GM21717 (cell line): ENCODE results near the gene TMEM220.
"Not testable (repeated sequence)": the region's sequence is repeated elsewhere in the genome, so short reads cannot be mapped to it uniquely, and the experiment has no call there.

ENCODE experiments used
- ATAC-seq: cut with Tn5 transposase; IDR thresholded peaks from one replicate; pipeline ENCODE4 v1.9.1; 2021; ENCODE audit warnings: mild to moderate bottlenecking, moderate library complexity; ENCODE audit not compliant: unreplicated experiment

Gene TMEM220

DNA sequence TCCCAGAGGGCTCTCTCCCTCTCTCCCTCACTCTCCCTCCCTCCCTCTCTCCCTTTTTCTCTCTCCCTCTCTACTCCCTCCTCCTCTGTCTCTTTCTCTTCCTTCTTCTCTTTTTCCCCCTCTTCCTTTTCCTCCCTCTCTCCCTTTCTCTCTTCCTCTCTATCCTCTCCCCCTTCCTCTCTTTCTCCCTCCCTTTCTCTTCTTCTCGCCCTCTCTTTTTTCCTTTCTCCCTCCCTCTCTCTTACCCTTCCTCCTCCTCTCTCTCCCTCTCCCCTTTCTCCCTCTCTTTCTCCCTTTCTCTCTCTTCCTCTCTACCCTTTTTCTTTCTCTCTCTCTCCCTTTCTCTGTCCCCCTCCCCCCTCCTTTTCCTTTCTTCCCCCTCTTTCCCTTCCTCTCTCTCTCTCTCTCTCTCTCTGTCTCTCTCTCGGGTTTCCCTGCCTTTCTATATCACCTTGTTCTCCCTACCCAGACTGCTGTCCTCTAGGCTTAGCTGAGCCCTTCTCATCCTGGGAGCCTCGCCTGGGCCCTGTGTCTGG lies 25.8 kb upstream of the TMEM220 start:
- no peak for ATAC-seq

DNA sequence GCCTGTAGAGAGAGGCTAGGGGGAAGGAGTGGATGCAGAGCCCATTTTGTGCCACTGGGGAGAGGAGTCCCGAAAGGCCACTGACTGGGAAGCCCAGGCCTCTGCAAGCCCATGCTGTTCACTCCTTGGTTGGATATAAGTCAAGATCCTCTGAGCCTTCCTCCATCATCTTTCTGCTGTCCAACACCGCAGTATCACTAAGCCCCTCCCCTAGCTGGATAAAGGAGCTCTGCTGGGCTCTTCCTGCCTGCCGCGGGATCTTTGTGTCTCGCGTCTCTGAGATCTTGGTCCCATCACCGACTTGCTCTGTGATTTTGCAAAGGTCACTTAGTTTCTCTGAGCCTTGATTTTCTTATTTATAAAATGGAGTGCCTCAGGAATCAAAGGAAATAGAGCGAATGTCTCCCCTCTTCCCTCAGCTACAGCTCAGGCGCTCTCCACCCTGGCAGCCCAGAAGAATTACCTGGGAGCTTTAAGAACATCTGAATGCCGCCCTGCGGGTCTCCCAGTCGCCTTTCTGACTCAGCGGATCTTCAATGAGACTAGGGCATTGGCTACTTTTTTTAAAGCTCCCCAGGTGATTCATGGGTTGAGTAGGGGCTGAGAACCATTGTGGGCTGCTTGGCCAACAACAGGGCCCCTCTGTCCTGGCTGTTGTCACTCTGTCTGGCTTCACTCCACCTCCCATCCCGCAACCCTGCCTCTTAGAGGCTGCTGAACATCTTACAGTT lies 25.2 kb upstream of the TMEM220 start:
- no peak for ATAC-seq

DNA sequence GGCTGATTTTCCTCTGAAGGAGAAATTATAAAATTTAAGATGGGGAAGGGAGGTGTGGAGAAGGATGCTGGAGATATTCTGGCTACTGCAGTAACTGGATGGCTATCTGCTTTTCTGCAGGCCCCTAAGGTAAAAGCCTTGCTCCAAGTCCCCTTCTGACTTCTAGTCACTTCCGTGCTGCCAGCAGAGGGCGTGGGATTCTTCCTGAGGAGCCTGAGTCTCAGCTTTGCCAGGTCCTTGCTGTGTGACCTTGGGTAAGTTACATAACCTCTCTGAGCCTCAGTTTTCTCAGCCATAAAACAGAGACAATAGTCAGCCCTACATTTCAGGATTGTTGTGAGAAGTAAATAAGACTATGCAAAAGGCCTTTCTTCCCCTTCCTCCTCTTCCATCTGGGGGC lies 24.3 kb upstream of the TMEM220 start:
- ATAC-seq: no peak

GRCh38 chr17:10752696-10753095 lies 22.9 kb upstream of the TMEM220 start:
- ATAC-seq: no peak

DNA sequence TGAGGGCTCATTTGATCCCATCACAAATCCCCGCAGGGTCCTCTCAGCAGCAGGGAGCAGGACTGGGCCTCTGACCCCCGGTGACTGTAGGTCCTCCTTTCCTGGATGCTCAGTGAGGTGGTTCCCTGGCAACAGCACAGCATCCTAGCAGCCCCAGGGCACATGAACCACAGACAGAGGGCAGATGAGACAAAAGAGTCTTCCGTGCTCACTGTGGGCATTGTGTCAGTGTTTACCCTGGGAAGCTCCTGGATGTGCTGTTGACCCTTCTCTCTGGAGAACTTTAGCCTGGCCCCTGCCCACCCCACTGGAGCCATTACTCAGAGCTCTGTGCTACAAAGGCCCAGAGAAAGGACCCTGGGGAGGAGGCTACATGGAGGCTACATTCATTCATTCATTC lies 21.7 kb upstream of the TMEM220 start:
- ATAC-seq: no peak

GRCh38 chr17:10750210-10750609 lies 20.4 kb upstream of the TMEM220 start:
- no peak for ATAC-seq

DNA sequence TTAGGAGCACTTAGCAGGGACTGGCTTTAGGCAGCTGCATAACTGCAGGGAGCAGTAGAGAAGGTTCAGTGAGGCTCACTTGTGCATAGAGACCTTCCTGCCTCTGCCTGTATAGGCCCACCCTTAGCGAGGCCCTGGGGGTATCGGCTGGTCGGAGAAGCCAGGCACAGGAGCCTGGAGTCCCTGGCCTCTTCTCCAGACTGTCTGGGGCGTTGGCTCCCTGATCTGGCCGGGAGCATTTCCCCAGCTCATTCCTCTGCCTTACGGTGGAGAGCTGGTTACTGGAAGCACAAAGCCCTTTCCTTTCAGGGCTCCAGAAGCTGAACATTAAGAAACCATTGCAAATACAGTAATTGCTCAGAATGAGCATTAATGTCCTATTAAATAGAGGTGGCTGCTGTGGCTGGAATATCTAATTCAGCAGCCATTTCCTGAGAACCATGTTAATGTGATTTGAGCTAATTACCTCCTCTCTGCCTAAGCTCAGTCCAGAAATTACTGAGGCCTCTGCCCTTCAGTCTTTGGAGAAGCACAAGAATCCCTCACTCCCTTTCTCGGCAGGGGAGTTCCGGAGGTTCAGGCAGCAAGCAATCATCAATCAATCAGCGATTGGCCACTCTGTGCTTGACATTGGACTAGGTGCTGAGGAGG lies 18.8 kb upstream of the TMEM220 start:
- no peak for ATAC-seq

DNA sequence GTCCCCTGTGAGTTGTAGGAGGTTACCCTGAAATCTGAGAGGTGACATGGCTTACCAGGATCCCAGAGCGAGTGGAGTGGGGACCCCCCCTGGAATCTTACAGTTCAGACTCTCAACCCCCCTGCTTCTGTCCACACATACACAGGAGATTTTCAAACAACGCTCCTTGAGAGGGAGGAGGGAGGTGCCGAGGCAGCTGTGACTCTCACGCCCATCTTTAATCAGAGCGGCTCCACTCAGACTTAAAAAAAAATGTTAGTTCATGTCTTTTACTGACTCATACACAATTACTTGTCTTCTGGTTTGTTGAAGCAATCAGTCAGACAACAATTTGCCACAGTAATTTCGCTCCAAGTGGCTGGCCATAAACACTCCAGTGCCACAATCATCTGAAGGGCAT lies 15.4 kb upstream of the TMEM220 start:
- ATAC-seq: no peak

DNA sequence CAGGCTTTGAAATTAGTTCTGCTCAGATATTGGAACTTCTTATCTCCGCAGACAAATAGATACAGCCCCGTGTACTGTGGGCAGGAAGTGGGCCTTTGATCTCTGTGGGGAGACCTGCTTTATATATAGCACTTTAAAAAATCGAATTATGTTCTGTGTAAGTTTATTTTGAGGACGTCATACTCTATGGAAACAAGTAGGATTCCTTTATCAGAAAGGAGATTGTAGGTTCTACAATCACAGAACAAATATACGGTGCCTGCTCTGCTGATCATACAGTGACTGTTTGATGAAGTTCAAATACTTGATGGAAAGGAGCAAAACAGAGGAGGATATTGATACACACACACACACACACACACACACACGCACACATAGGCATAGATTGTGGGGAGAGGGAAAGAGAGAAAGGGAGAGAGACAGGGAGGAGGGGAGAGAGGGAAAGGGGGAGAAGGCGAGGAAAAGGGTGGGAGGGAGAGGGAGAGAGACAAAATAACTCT lies 14.7 kb upstream of the TMEM220 start:
- ATAC-seq: no peak

DNA sequence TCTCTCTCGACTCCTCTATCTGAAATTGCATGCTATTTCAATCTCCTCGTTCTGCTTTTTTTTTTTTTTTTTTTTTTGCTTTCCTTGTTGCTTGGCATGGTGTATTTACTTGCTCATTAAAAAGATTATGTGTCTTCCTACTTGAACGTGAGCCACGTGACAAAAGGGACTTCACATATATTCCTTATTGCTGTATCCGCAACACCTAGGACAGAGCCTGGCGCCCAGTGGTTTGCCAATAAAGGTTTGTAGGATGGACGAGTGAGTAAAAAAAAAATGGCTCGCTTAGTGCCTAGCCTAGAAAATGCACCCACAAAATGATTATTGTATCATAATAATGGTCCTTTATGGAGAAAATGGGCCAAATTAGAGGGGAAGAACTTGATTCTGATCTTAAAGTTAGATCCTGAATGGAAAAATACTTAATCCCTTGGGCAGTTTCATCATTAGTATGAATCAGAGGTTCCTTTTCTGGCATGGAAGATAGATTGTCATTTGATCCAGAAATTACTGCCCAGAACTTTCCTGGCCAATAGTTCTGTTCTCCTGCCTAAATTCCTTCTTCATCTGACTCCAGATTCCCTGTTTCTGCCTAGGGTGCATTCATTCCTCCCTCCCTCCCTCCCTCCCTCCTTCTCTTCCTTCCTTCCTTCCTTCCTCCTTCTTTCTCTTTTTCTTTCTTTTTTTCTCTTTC lies 13.6 kb upstream of the TMEM220 start:
- ATAC-seq: no peak

DNA sequence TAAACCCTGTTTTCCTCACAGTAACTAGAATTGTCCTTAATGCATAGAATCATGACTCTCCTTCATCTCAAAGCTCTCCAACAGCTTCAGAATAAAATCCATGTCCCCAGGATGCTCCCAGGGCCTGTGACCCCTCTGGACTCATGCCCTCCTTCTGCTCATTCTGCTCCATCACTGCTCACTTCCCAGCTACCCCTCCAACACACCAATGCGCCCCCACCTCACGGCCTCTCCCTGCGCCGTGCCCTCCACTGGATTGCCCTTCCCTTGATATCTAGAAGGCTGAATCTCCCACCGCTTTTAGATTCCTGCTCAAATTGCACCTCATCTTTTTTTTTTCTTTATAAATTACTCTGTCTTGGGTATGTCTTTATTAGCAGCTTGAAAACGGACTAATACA lies 12.6 kb upstream of the TMEM220 start:
- ATAC-seq: no peak

DNA sequence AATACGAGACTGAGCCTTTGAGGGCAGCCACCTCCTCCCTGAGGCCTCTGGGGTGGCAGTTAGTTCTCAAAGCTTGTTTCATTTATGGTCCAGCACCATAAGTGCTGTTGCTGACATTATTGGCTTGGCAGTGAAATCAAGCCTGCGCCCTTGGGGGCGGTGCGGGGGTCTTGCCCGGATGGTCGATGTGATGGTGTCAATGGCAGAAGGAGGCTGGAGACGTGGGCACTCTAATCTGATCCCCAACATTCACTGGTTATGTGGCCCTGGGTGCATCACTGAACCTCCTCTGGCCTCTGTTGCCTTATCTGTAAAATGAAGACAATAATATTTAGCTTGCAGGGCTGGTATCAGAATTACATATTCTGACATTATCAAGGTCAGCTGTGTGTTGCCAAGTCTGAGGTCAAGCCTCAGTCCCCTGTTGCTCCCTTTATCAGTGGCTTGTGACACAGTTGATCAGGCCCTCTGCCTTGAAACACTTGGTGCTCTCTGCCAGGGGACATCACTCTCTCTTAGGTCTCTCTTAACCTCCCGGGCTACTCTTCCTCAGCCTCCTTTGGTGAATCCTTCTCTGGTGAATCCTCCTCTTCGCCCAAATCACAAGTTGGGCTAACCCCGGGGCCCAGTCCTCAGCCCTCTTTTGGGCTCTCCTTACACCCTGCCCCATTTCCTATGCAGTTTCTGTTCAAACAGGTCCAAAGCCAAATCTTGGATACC lies 11.8 kb upstream of the TMEM220 start:
- ATAC-seq: no peak

DNA sequence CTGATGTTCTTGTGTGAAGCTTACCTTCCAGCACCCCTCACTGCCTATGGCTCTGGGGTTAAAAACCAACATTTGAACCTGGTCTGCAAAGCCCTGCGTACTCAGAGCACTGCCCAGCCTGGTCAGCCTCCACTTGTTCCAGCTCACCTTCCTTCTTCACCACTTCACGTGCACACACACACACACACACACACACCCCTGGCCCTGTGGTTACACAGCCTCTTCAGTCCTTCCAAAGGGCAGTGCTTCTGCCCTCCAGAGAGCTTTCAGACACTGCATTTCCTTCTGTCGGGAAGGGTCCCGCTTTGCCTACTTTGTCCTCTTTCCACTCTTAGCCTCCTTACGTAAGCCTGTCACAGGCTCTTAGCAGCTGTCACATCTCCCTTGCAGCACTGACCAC lies 9.6 kb upstream of the TMEM220 start:
- ATAC-seq: no peak

DNA sequence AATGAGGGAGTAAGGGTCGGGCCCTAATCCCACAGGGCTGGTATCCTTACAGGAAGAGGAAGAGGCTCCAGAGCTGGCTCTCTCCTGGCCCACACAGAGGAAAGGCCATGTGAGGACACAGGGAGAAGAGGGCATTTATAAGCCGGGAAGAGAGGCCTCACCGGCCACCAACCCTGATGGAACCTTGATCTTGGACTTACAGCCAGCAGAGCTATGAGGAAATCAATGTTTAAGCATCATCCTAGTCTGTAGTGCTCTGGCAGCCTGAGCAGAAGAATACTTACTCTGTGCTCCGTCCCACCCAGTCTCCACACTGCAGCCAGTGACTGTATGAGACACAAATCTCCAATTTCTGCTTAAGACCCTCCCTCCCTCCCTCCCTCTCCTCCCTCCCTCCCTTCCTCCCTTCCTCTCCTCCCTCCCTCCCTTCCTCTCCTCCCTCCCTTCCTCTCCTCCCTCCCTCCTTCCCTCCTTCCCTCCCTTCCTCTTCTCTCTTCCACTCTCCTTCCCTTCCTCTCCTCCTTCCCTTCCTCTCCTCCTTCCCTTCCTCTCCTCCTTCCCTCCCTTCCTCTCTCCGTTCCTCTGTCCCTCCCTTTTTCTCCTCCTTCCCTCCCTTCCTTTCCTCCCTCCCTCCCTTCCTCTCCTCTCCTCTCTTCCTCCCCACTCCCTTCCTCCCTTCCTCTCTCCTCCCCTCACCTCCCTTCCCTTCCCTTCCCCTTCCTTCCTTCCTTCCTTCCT lies 8.9 kb upstream of the TMEM220 start:
- ATAC-seq: no peak

DNA sequence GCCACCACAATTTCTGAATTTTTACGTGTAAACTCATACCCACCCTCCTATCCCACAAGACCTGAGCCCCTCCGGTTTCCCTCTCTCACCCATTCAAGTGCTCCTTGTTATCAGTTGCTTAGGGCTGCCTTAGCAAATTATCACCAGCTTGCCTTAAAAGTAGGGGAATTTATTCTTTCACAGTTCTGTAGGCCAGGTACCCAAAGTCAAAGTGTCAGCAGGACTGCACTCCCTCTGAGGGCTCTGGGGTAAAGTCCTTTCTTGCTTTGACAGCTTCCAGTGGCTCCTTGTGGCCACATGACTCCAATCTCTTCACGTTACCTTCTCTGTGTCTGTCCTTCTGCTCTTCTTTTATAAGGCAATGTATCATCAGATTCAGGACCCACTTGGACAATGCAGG lies 7.9 kb upstream of the TMEM220 start:
- no peak for ATAC-seq

DNA sequence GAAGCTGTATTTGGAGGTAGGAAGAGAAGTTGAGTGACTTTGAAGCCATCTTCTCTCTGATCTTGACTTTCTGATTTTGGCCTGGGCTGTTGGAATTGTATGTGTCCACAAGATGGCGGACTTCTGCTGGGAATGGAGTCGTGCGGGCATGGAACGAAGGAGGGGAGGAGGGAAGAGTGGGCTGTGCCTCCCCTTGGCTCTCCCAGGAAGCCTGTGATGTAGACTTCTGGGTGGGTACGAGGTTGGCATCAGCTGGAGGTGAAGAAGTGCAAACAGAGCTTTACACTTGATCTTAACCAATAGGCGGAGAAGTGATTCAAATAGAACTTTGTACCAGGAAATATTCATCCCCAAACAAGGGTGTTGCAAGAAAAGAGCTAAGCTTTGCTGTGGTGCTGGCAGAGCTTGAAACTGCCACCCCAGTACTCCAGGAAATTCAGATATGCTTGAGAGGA lies 7.4 kb upstream of the TMEM220 start:
- ATAC-seq: no peak

DNA sequence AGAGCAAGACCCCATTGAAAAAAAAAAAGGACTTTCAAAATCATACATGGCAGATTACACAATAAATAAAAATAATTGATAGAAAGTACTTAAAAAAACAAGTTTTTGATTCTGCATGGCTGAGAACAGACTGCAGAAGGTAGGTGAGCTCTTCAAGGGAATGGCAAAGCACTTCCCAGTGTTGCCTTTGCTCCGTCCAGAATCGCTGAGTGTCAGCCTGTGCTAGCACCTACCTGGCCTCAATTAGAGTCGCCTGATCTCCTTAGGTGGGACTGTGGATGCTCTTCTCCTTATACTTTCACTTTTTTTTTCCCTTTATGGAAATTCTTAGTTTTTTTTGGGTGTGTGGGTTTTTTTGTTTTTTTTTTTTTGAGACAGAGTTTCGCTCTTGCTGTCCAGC lies 6.0 kb upstream of the TMEM220 start:
- ATAC-seq: no peak

DNA sequence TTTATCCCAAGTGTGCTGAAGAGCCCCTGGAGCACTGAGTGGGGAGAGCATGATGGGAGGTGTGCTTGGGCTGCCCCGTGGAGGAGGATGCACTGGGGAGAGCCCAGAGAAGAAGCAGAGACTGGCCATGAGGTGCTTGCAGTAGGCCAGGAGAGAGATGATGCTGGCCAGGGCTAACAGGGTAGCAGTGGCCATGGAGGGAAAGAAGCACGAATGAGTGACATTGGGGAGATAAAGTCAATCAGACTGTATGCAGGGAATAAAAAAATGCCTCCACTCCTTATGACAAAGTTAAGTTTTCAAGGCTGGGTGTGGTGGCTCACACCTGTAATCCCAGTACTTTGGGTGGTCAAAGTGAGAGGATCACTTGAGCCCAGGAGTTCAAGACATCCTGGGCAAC lies 5.4 kb upstream of the TMEM220 start:
- ATAC-seq: no peak

DNA sequence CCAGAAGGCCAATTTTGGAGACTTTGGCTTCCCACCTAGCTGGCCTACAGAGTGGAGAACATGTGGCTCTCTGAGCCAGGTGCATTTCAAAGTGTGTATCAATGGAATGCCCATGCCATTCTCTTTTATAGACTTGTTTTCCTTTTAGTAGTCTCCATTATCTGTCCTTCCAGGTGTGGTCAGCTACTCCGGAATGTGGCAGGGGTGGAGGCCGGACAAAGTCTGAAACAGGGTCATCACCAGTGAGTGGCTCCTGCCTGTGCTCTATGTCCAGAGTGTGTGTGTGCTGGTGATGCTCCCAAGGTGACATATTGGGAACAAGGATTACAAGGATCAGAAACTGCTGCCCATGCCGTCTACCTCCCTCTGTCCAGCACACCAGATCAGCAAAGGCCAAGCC lies 3.8 kb upstream of the TMEM220 start:
- no peak for ATAC-seq

DNA sequence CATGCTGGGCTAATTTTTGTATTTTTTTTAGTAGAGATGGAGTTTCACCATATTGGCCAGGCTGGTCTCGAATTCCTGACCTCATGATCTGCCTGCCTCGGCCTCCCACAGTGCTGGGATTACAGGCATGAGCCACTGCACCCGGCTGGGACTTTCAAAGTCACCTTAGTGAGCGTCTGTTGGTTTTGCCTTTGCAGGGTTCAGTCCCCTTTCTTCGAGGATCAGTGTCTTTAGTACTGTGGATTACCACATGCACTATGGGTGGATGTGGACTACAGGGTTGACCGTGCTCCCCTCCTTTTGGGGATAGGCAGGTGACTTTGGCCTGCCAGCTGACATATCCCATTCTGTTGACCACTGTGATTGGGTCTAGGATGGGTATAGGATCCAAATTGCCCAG lies 2.3 kb upstream of the TMEM220 start:
- ATAC-seq: not testable (repeated sequence)
